Caco-2 (cell line): ENCODE data around the gene NACC1. TPM values are rescaled to one million over a fixed set of nuclear protein-coding genes. Genes with fewer than 3 reads are reported as not detected.

Source experiments
- BruUV-seq: library from RNA; stranded (reverse); fragments of 400-500 nt; replicated peaks from 2 replicates; lab custom pipeline; 2021; lab: Mats Ljungman, UMichigan
- CTCF ChIA-PET: fragments of 300-600 bp; sonication (Branson Sonifier 250); formaldehyde crosslinking; loops from one replicate; lab custom pipeline; 2022; ENCODE audit warnings: antibody characterized with exemption; lab: Charles Lee
- POLR2A ChIA-PET: fragments of 300-600 bp; sonication (Branson Sonifier 250); formaldehyde crosslinking; loops from one replicate; lab custom pipeline; 2022; ENCODE audit warnings: antibody characterized with exemption; lab: Charles Lee
- DNase-seq, 2 experiments: peaks; one replicate each; pipeline versions ENCODE4 v3.0.0 to v3.0.0-alpha.2; 2020 to 2022
- H3K27me3 ChIP-seq: replicated peaks from 2 replicates; pipeline ENCODE4 v1.6.0; 2011; ENCODE audit warnings: low read length; ENCODE audit not compliant: control insufficient read depth, insufficient read depth
- H3K36me3 ChIP-seq: 2 replicates; pipeline ENCODE4 v1.5.1; 2011; ENCODE audit warnings: low read length; ENCODE audit not compliant: control insufficient read depth, insufficient read depth
- H3K4me1 ChIP-seq: fragments of 250-450 bp; sonication (Bioruptor Pico); 2 replicates; pipeline ENCODE4 v1.5.1; 2020; ENCODE audit warnings: mild to moderate bottlenecking
- H3K4me3 ChIP-seq: 2 replicates; pipeline ENCODE4 v1.5.1; 2011; ENCODE audit warnings: low read depth, mild to moderate bottlenecking, control low read depth, low read length
- H3K9me3 ChIP-seq: fragments of 250-450 bp; sonication (Bioruptor Pico); 2 replicates; pipeline ENCODE4 v1.5.1; 2020; ENCODE audit warnings: mild to moderate bottlenecking, moderate library complexity
- H3K27ac Mint-ChIP-seq: one replicate; pipeline ENCODE4 v1.8.0; 2022; ENCODE audit warnings: mixed read lengths; ENCODE audit not compliant: unreplicated experiment
- H3K27me3 Mint-ChIP-seq: one replicate; pipeline ENCODE4 v1.8.0; 2022; ENCODE audit warnings: mixed read lengths; ENCODE audit not compliant: insufficient read depth, unreplicated experiment
- H3K36me3 Mint-ChIP-seq: one replicate; pipeline ENCODE4 v1.8.0; 2022; ENCODE audit warnings: mild to moderate bottlenecking, mixed read lengths; ENCODE audit not compliant: insufficient read depth, unreplicated experiment
- H3K4me1 Mint-ChIP-seq: one replicate; pipeline ENCODE4 v1.8.0; 2022; ENCODE audit warnings: low read depth, mixed read lengths; ENCODE audit not compliant: unreplicated experiment
- H3K4me3 Mint-ChIP-seq: one replicate; pipeline ENCODE4 v1.8.0; 2022; ENCODE audit warnings: mild to moderate bottlenecking, moderate library complexity, mixed read lengths; ENCODE audit not compliant: unreplicated experiment
- H3K9me3 Mint-ChIP-seq: one replicate; pipeline ENCODE4 v1.8.0; 2022; ENCODE audit warnings: mixed read lengths; ENCODE audit not compliant: unreplicated experiment
- intact Hi-C: fragments of 100-400 bp; cut with micrococcal nuclease; formaldehyde crosslinking; loops from one replicate; pipeline ENCODE4 v1.10.0; 2022; ENCODE audit not compliant: unreplicated experiment
- total RNA-seq: library from RNA; stranded (reverse); gene quantifications from 2 replicates; pipeline ENCODE4 v1.2.3, GENCODE V29; 2022
- TF ChIP-seq, protein P1 (sequence below), 2 experiments: fragments of 200-600 bp in 1 of 2; IDR thresholded peaks; 1 replicate in 1 of 2; 2 replicates in 1 of 2; pipeline versions ENCODE4 v1.5.1 to v1.8.0; 2011 to 2022; ENCODE audit warnings: antibody characterized with exemption in 1 of 2, control low read depth in 1 of 2, inconsistent platforms in 1 of 2, low read depth in 1 of 2, low read length in 1 of 2, mild to moderate bottlenecking in 1 of 2, moderate library complexity in 1 of 2; ENCODE audit not compliant: insufficient read depth in 1 of 2, severe bottlenecking in 1 of 2, unreplicated experiment in 1 of 2

The NACC1 gene
- total RNA-seq, 1 experiment from 2014 or later = 89.6 TPM

DNA sequence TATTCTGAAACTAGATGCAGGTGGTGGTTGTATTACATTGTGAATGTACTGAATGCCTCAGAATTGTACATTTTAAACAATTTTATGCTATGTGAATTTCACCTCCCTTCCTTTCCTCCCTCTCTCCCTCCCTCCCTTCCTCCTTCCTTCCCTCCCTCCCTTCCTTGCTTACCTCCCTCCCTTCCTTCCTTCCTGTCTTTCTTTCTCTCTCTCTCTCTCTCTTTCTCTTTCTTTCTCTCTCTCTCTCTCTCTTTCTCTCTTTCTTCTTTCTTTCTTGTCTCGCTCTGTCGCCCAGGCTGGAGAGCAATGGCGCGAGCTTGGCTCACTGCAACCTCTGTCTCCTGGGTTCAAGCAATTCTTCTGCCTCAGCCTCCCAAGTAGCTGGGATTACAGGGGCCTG is 69.4 kb downstream of the NACC1 start:
- H3K9me3 Mint-ChIP-seq = no peaks in the 10 kb centered on the region

DNA sequence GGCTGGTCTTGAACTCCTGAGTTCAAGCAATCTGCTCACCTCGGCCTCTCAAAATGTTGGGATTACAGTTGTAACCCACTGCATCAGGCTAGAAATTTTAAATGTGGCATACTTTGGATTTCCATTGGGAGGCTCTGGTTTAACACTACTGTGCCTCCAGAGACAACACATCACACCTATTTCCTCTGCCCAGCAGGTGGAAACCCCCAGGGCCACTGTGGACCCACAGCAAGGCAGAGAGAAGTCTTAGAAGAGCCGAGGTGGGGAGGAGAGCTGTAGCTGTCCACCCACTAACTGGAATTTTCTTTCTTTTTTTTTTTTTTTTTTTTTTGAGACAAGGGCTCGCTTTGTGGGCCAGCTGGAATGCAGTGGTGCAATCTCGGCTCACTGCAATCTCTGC is 71.5 kb downstream of the NACC1 start:
- H3K9me3 Mint-ChIP-seq = no peaks in the 10 kb centered on the region
- CTCF ChIA-PET = no interaction called here
- POLR2A ChIA-PET = no interaction called here

More for the DNA sequence above, 69.4 kb downstream of the NACC1 start:
- Histone ChIP-seq H3K27me3 (no peaks in the 10 kb centered on the region), H3K9me3 (no peaks in the 10 kb centered on the region), H3K36me3 (no peaks in the 10 kb centered on the region), H3K4me1 (no peaks in the 10 kb centered on the region), H3K4me3 (no peak overlapping the region)
- TF ChIP-seq, protein P1, sequence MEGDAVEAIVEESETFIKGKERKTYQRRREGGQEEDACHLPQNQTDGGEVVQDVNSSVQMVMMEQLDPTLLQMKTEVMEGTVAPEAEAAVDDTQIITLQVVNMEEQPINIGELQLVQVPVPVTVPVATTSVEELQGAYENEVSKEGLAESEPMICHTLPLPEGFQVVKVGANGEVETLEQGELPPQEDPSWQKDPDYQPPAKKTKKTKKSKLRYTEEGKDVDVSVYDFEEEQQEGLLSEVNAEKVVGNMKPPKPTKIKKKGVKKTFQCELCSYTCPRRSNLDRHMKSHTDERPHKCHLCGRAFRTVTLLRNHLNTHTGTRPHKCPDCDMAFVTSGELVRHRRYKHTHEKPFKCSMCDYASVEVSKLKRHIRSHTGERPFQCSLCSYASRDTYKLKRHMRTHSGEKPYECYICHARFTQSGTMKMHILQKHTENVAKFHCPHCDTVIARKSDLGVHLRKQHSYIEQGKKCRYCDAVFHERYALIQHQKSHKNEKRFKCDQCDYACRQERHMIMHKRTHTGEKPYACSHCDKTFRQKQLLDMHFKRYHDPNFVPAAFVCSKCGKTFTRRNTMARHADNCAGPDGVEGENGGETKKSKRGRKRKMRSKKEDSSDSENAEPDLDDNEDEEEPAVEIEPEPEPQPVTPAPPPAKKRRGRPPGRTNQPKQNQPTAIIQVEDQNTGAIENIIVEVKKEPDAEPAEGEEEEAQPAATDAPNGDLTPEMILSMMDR (IDR thresholded peaks at IDR 0.05; ENCODE audit: insufficient read depth in 1 of 2, low read depth in 1 of 2, low read length in 1 of 2, severe bottlenecking in 1 of 2, unreplicated experiment in 1 of 2) = no peak
- no peak overlapping the region for H3K4me3 Mint-ChIP-seq
- POLR2A ChIA-PET = no interaction called here
- no peaks in the 10 kb centered on the region for H3K36me3 Mint-ChIP-seq
- no peak overlapping the region for H3K27ac Mint-ChIP-seq
- DNase-seq = no peak
- CTCF ChIA-PET = no interaction called here
- no TSS peak for BruUV-seq
- H3K4me1 Mint-ChIP-seq = no peaks in the 10 kb centered on the region
- H3K27me3 Mint-ChIP-seq = no peaks in the 10 kb centered on the region
- intact Hi-C loops = no loop called here

More for the DNA sequence above, 71.5 kb downstream of the NACC1 start:
- H3K4me1 ChIP-seq = no peaks in the 10 kb centered on the region
- no peak overlapping the region for H3K27ac Mint-ChIP-seq
- no peak overlapping the region for H3K4me3 ChIP-seq
- no peak for DNase-seq
- intact Hi-C loops = no loop called here
- H3K9me3 ChIP-seq = no peaks in the 10 kb centered on the region
- H3K27me3 ChIP-seq = no peaks in the 10 kb centered on the region
- no peaks in the 10 kb centered on the region for H3K27me3 Mint-ChIP-seq
- no peaks in the 10 kb centered on the region for H3K36me3 Mint-ChIP-seq
- no peak overlapping the region for H3K4me3 Mint-ChIP-seq
- no TSS peak for BruUV-seq
- H3K4me1 Mint-ChIP-seq = no peaks in the 10 kb centered on the region
- no peaks in the 10 kb centered on the region for H3K36me3 ChIP-seq
- TF ChIP-seq, protein P1 (IDR thresholded peaks at IDR 0.05; ENCODE audit: insufficient read depth in 1 of 2, low read depth in 1 of 2, low read length in 1 of 2, severe bottlenecking in 1 of 2, unreplicated experiment in 1 of 2) = no peak

Other genes starting within 250 kb of the NACC1 start
- 3.6 and 3.8 TPM in 2 replicates for gene DNASE2, start 236.8 kb upstream of the NACC1 start, total RNA-seq
- gene KLF1, start 231.1 kb upstream of the NACC1 start, total RNA-seq = not detected in 2 replicates
- gene GCDH, start 227.1 kb upstream of the NACC1 start, total RNA-seq = 31.4 and 32.4 TPM in 2 replicates
- 2.0 and 2.3 TPM in 2 replicates for gene SYCE2, start 199.0 kb upstream of the NACC1 start, total RNA-seq
- 75.9 and 88.6 TPM in 2 replicates for gene FARSA, start 184.6 kb upstream of the NACC1 start, total RNA-seq
- gene CALR, start 179.7 kb upstream of the NACC1 start, total RNA-seq = 707 and 767 TPM in 2 replicates
- gene RAD23A, start 172.4 kb upstream of the NACC1 start, total RNA-seq = 102 and 112 TPM in 2 replicates
- gene GADD45GIP1, start 161.0 kb upstream of the NACC1 start, total RNA-seq = 39.3 and 42.7 TPM in 2 replicates
- not detected in 2 replicates for gene DAND5, start 148.7 kb upstream of the NACC1 start, total RNA-seq
- gene NFIX, start 122.8 kb upstream of the NACC1 start, total RNA-seq = 0.35 and 0.82 TPM in 2 replicates
- 0.35 and 0.59 TPM in 2 replicates for gene LYL1, start 15.4 kb upstream of the NACC1 start, total RNA-seq
- 42.6 and 46.4 TPM in 2 replicates for gene TRMT1, start 1.5 kb upstream of the NACC1 start, total RNA-seq
- 19.3 and 26.4 TPM in 2 replicates for gene STX10, start 32.1 kb downstream of the NACC1 start, total RNA-seq
- gene IER2, start 32.1 kb downstream of the NACC1 start, total RNA-seq = 72.0 and 72.4 TPM in 2 replicates